ENCODE data around the gene F8. TPM values are rescaled to one million over a fixed set of nuclear protein-coding genes. Genes with fewer than 3 reads are reported as not detected.

Gene F8
- total RNA-seq, 1 experiment from 2014 or later, result 2.6 TPM

DNA sequence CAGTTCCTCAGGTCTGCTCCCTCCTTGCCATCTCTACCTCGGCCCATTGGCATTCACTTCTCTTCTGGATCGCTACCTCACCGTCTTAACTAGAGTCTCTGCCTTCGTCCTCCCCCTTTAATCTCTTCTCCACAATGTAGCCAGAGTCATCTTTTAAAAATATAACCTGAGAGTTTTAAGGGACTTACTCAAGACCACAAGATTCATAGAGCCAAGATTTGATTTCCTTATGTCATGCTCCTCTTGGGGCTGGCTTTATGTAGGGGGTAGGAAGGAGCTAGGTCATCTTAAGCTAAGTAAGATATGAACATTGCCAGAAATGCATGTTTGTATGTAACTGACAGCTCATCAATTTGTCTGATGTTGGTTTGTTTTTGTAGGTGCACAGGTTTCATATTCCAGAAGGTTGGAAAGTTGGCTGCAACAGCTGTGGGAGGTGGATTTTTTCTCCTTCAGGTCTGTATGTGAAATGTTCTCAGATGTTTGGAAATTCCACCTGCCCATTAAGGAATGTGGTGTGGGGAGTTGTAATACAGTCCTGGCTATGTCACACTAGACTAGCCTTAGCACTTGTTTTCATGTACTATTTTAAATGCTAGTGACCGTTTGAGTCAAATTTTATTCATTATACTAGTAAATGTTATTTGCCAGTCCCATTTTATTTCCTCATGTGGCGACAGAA, 23.7 kb upstream of the F8 start:
- no peak overlapping the region for H3K4me2 ChIP-seq (ENCODE audit: low read length)
- H3K4me1 ChIP-seq (ENCODE audit: control insufficient read depth in 1 of 2, insufficient read depth in 2 of 2, low read length in 2 of 2), result no peaks in the 10 kb centered on the region
- H3K27ac ChIP-seq (ENCODE audit: low read depth, low read length), result no peak overlapping the region
- H3K9me3 ChIP-seq (ENCODE audit: control insufficient read depth in 1 of 2, insufficient read depth in 1 of 2, low read depth in 1 of 2, low read length in 2 of 2), result no peaks in the 10 kb centered on the region
- H4K20me1 ChIP-seq (ENCODE audit: insufficient read depth), result no peaks in the 10 kb centered on the region
- no peaks in the 10 kb centered on the region for H3K36me3 ChIP-seq (ENCODE audit: control insufficient read depth in 1 of 2, insufficient read depth in 2 of 2, low read length in 2 of 2)
- no peak for TF ChIP-seq SIN3A (IDR thresholded peaks at IDR 0.05; ENCODE audit: low read depth)
- TF ChIP-seq ELF1 (IDR thresholded peaks at IDR 0.05; ENCODE audit: borderline replicate concordance, low read depth), result no peak
- no peak for TF ChIP-seq CBX3 (IDR thresholded peaks at IDR 0.05; ENCODE audit: low read depth)
- TF ChIP-seq POLR2AphosphoS5 (IDR thresholded peaks at IDR 0.05; ENCODE audit: low read depth, low read length), result no peak
- TF ChIP-seq TCF7L2 (IDR thresholded peaks at IDR 0.05; ENCODE audit: borderline replicate concordance, extremely low read depth, insufficient read depth, insufficient read length), result no peak
- TF ChIP-seq RAD21 (IDR thresholded peaks at IDR 0.05; ENCODE audit: low read depth), result no peak
- TF ChIP-seq ZFX (IDR thresholded peaks at IDR 0.05), result no peak
- TF ChIP-seq JUND (IDR thresholded peaks at IDR 0.05), result no peak
- no peak for TF ChIP-seq POLR2A (IDR thresholded peaks at IDR 0.05; ENCODE audit: borderline replicate concordance, extremely low read depth, insufficient read depth, insufficient read length)
- no peak for TF ChIP-seq CEBPB (IDR thresholded peaks at IDR 0.05; ENCODE audit: low read depth)
- TF ChIP-seq REST (IDR thresholded peaks at IDR 0.05; ENCODE audit: low read depth), result no peak
- TF ChIP-seq, protein P1, sequence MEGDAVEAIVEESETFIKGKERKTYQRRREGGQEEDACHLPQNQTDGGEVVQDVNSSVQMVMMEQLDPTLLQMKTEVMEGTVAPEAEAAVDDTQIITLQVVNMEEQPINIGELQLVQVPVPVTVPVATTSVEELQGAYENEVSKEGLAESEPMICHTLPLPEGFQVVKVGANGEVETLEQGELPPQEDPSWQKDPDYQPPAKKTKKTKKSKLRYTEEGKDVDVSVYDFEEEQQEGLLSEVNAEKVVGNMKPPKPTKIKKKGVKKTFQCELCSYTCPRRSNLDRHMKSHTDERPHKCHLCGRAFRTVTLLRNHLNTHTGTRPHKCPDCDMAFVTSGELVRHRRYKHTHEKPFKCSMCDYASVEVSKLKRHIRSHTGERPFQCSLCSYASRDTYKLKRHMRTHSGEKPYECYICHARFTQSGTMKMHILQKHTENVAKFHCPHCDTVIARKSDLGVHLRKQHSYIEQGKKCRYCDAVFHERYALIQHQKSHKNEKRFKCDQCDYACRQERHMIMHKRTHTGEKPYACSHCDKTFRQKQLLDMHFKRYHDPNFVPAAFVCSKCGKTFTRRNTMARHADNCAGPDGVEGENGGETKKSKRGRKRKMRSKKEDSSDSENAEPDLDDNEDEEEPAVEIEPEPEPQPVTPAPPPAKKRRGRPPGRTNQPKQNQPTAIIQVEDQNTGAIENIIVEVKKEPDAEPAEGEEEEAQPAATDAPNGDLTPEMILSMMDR (IDR thresholded peaks at IDR 0.05 in 2 of 3, conservative IDR thresholded peaks at IDR 0.05 in 1 of 3; ENCODE audit: borderline replicate concordance in 1 of 3, insufficient read depth in 1 of 3, low read depth in 2 of 3, low read length in 2 of 3), result no peak
- TF ChIP-seq EZH2 (IDR thresholded peaks at IDR 0.05), result no peak
- no peak for TF ChIP-seq FOSL1 (IDR thresholded peaks at IDR 0.05; ENCODE audit: low read depth)
- TF ChIP-seq EZH2phosphoT487 (IDR thresholded peaks at IDR 0.05; ENCODE audit: borderline replicate concordance), result no peak
- no peak for TF ChIP-seq YY1 (IDR thresholded peaks at IDR 0.05; ENCODE audit: extremely low read depth, insufficient replicate concordance, low read depth, low read length)
- TF ChIP-seq SRF (IDR thresholded peaks at IDR 0.05; ENCODE audit: low read depth), result no peak
- ChIA-PET POLR2A (no interaction called here), CTCF (interaction anchor here (1.3 kb wide), 1 partner anchor 11 kb away, joined by 3 read pairs; no protein-coding TSS in a partner anchor), RAD21 (ENCODE audit: low non-redundant PET in 1 of 2, low total read pairs in 2 of 2, uncharacterized antibody in 2 of 2, unreplicated experiment in 2 of 2) (no interaction called here)
- intact Hi-C loops (cut with micrococcal nuclease), result no loop called here
- H3K4me3 ChIP-seq (replicated peaks in 1 of 2; ENCODE audit: low read depth in 1 of 2, low read length in 2 of 2), result no peak overlapping the region
- H3K79me2 ChIP-seq (ENCODE audit: insufficient read depth, low read length), result no peaks in the 10 kb centered on the region
- no peak overlapping the region for H2AFZ ChIP-seq (ENCODE audit: low read depth, low read length, poor library complexity, severe bottlenecking)
- no peak for ATAC-seq
- no peaks in the 10 kb centered on the region for H3K9me2 ChIP-seq (ENCODE audit: insufficient read depth)
- no peak for DNase-seq (ENCODE audit: low read depth, low spot score)
- no peaks in the 10 kb centered on the region for H3K27me3 ChIP-seq (ENCODE audit: insufficient read depth, low read length)
- BruUV-seq (replicated peaks), result no TSS peak
- H3K9ac ChIP-seq (ENCODE audit: low read length), result no peak overlapping the region
